H1 (cell line): Measurements from ENCODE around the gene CDH2. TPM values are rescaled to one million over a fixed set of nuclear protein-coding genes. Genes with fewer than 3 reads are reported as not detected.

ENCODE experiments used
- CTCF ChIA-PET: fragments of 300-600 bp; sonication (Branson Sonifier 250); formaldehyde crosslinking; loops from one replicate; lab custom pipeline; 2021; ENCODE audit not compliant: partially characterized antibody; lab: Charles Lee
- POLR2A ChIA-PET: fragments of 300-600 bp; sonication (Branson Sonifier 250); formaldehyde crosslinking; loops from one replicate; lab custom pipeline; 2021; ENCODE audit warnings: inconsistent platforms; ENCODE audit not compliant: partially characterized antibody; lab: Charles Lee
- DNase-seq, 2 experiments: peaks; one replicate each; pipeline versions ENCODE4 v3.0.0 to v3.0.0-alpha.2; 2010 to 2022; ENCODE audit warnings: low spot score in 2 of 2, low read depth in 1 of 2, mixed read lengths in 1 of 2
- FAIRE-seq: peaks from 2 replicates; lab custom pipeline; 2011; peaks lifted over from hg19 to GRCh38; lab: Jason Lieb, UNC
- H2AFZ ChIP-seq: 2 replicates; pipeline ENCODE4 v1.8.1; 2012; ENCODE audit warnings: low read length, inconsistent platforms
- H2AK5ac ChIP-seq: 2 replicates; pipeline ENCODE4 v1.6.1; 2013; ENCODE audit warnings: low read depth, low read length
- H2BK120ac ChIP-seq: replicated peaks from 2 replicates; pipeline ENCODE3; 2013; ENCODE audit warnings: low read depth, low read length, inconsistent platforms
- H2BK12ac ChIP-seq: 2 replicates; pipeline ENCODE4 v1.6.1; 2013; ENCODE audit warnings: low read depth, low read length
- H2BK15ac ChIP-seq: 2 replicates; pipeline ENCODE4 v1.6.1; 2013; ENCODE audit warnings: low read length
- H2BK20ac ChIP-seq: 2 replicates; pipeline ENCODE4 v1.6.1; 2013; ENCODE audit warnings: low read length
- H2BK5ac ChIP-seq: 2 replicates; pipeline ENCODE4 v1.6.1; 2013; ENCODE audit warnings: low read depth, low read length
- H3K14ac ChIP-seq: 2 replicates; pipeline ENCODE4 v1.6.1; 2013; ENCODE audit warnings: inconsistent platforms; ENCODE audit not compliant: insufficient read length
- H3K18ac ChIP-seq: 2 replicates; pipeline ENCODE4 v1.6.1; 2013; ENCODE audit warnings: low read length; ENCODE audit errors: extremely low read depth
- H3K23ac ChIP-seq: 2 replicates; pipeline ENCODE4 v1.6.1; 2013; ENCODE audit warnings: inconsistent platforms; ENCODE audit not compliant: insufficient read length
- H3K23me2 ChIP-seq: 2 replicates; pipeline ENCODE4 v1.6.1; 2013; ENCODE audit warnings: low read depth, low read length
- H3K27ac ChIP-seq: 2 replicates; pipeline ENCODE4 v1.6.1; 2011; ENCODE audit warnings: low read depth, low read length, inconsistent platforms
- H3K27me3 ChIP-seq, 4 experiments: replicated peaks in 1 of 4; 1 replicate in 1 of 4; 2 replicates in 3 of 4; pipeline versions ENCODE4 v1.6.1 to v1.8.1; 2011 to 2013; ENCODE audit warnings: low read length in 3 of 4, mild to moderate bottlenecking in 3 of 4, inconsistent platforms in 2 of 4, mixed read lengths in 2 of 4, moderate library complexity in 1 of 4; ENCODE audit not compliant: control insufficient read depth in 3 of 4, insufficient read depth in 3 of 4; ENCODE audit errors: extremely low read depth in 1 of 4
- H3K36me3 ChIP-seq, 4 experiments: 2 replicates each; pipeline versions ENCODE4 v1.6.1 to v1.8.1; 2011 to 2013; ENCODE audit warnings: mild to moderate bottlenecking in 4 of 4, low read length in 3 of 4, moderate library complexity in 2 of 4, control low read depth in 1 of 4, inconsistent platforms in 1 of 4; ENCODE audit not compliant: insufficient read depth in 4 of 4, control insufficient read depth in 2 of 4
- H3K4ac ChIP-seq: replicated peaks from 2 replicates; pipeline ENCODE3; 2013; ENCODE audit warnings: low read length, low read depth, mixed read lengths, inconsistent platforms; ENCODE audit not compliant: insufficient read length
- H3K4me1 ChIP-seq, 4 experiments: replicated peaks in 1 of 4; 1 replicate in 1 of 4; 2 replicates in 3 of 4; pipeline versions ENCODE4 v1.6.1 to v1.8.1; 2011 to 2013; ENCODE audit warnings: low read length in 3 of 4, inconsistent platforms in 2 of 4, mixed read lengths in 1 of 4; ENCODE audit not compliant: insufficient read depth in 4 of 4, control insufficient read depth in 3 of 4
- H3K4me2 ChIP-seq, 2 experiments: 2 replicates each; pipeline versions ENCODE4 v1.6.1 to v1.8.1; 2011 to 2013; ENCODE audit warnings: low read depth in 2 of 2, low read length in 2 of 2, control low read depth in 1 of 2, inconsistent platforms in 1 of 2, mild to moderate bottlenecking in 1 of 2; ENCODE audit not compliant: insufficient read depth in 1 of 2
- H3K4me3 ChIP-seq, 4 experiments: fragments of 200-600, 300-600 bp in 1 of 4; sonication (generic), shearing (Covaris generic), sonication (Bioruptor Twin) in 1 of 4; 2 replicates each; pipeline versions ENCODE4 v1.5.1 to v1.8.1; 2011 to 2016; ENCODE audit warnings: low read length in 4 of 4, low read depth in 3 of 4, control low read depth in 2 of 4, inconsistent platforms in 2 of 4, mild to moderate bottlenecking in 2 of 4, mixed read lengths in 1 of 4, moderate library complexity in 1 of 4; ENCODE audit not compliant: insufficient read depth in 2 of 4; ENCODE audit errors: extremely low read depth in 1 of 4
- H3K56ac ChIP-seq: replicated peaks from 2 replicates; pipeline ENCODE3; 2013; ENCODE audit warnings: low read depth, mild to moderate bottlenecking, mixed read lengths, low read length, inconsistent platforms; ENCODE audit not compliant: insufficient read length
- H3K79me1 ChIP-seq: 2 replicates; pipeline ENCODE4 v1.6.1; 2013; ENCODE audit warnings: low read depth, low read length, control low read depth
- H3K79me2 ChIP-seq, 2 experiments: 2 replicates each; pipeline versions ENCODE4 v1.6.1 to v1.8.1; 2012 to 2013; ENCODE audit warnings: low read length in 2 of 2, mild to moderate bottlenecking in 2 of 2, inconsistent platforms in 1 of 2; ENCODE audit not compliant: insufficient read depth in 2 of 2, control insufficient read depth in 1 of 2
- H3K9ac ChIP-seq, 4 experiments: replicated peaks in 1 of 4; 1 replicate in 1 of 4; 2 replicates in 3 of 4; pipeline versions ENCODE4 v1.6.1 to v1.8.1; 2011 to 2013; ENCODE audit warnings: low read depth in 3 of 4, low read length in 3 of 4, control low read depth in 2 of 4, mild to moderate bottlenecking in 2 of 4, moderate library complexity in 2 of 4, inconsistent platforms in 1 of 4; ENCODE audit errors: extremely low read depth in 1 of 4
- H3K9me3 ChIP-seq, 2 experiments: 2 replicates each; pipeline versions ENCODE4 v1.6.1 to v1.8.1; 2012 to 2013; ENCODE audit warnings: mild to moderate bottlenecking in 2 of 2, moderate library complexity in 2 of 2, control low read depth in 1 of 2, inconsistent platforms in 1 of 2, low read depth in 1 of 2, low read length in 1 of 2, mixed read lengths in 1 of 2; ENCODE audit not compliant: insufficient read depth in 2 of 2
- H4K20me1 ChIP-seq, 2 experiments: replicated peaks in 1 of 2; 2 replicates each; pipeline versions ENCODE3 to v1.8.1; 2011 to 2013; ENCODE audit warnings: inconsistent platforms in 2 of 2, low read length in 2 of 2, mild to moderate bottlenecking in 1 of 2; ENCODE audit not compliant: insufficient read depth in 2 of 2, control insufficient read depth in 1 of 2
- H4K5ac ChIP-seq: 2 replicates; pipeline ENCODE4 v1.6.1; 2013; ENCODE audit warnings: low read length, low read depth, mixed read lengths, inconsistent platforms; ENCODE audit not compliant: insufficient read length
- H4K8ac ChIP-seq: 2 replicates; pipeline ENCODE4 v1.8.0; 2013; ENCODE audit warnings: mild to moderate bottlenecking, moderate library complexity, low read length, inconsistent platforms; ENCODE audit not compliant: insufficient read depth; ENCODE audit errors: extremely low read depth
- H4K91ac ChIP-seq: replicated peaks from 2 replicates; pipeline ENCODE3; 2013; ENCODE audit warnings: low read length, mixed read lengths, inconsistent platforms; ENCODE audit not compliant: insufficient read length
- CBX8 ChIP-seq: fragments of 300-800, 300-1000 bp; sonication (generic); IDR thresholded peaks from 2 replicates; pipeline ENCODE4 v1.7.1; 2016; ENCODE audit warnings: low read depth, low read length, borderline replicate concordance
- CEBPB ChIP-seq: IDR thresholded peaks from 2 replicates; pipeline ENCODE4 v1.6.1; 2012; ENCODE audit warnings: low read depth, low read length
- CREB1 ChIP-seq: IDR thresholded peaks from 2 replicates; pipeline ENCODE4 v1.6.1; 2012; ENCODE audit warnings: inconsistent platforms
- EGR1 ChIP-seq: IDR thresholded peaks from 2 replicates; pipeline ENCODE4 v1.6.1; 2011; ENCODE audit warnings: low read depth, low read length, borderline replicate concordance
- KDM5A ChIP-seq: fragments of 200-600 bp; IDR thresholded peaks from 2 replicates; pipeline ENCODE4 v1.7.1; 2012; ENCODE audit warnings: mild to moderate bottlenecking, low read length, inconsistent platforms, mixed read lengths
- MAFK ChIP-seq: IDR thresholded peaks from 2 replicates; pipeline ENCODE4 v1.6.1; 2012; ENCODE audit warnings: low read depth, mild to moderate bottlenecking, improper control_type of control experiment, low read length
- POLR2A ChIP-seq, 2 experiments: IDR thresholded peaks; 1 replicate in 1 of 2; 2 replicates in 1 of 2; pipeline ENCODE4 v1.6.1; 2011; ENCODE audit warnings: low read depth in 2 of 2, low read length in 2 of 2, mild to moderate bottlenecking in 2 of 2; ENCODE audit errors: control extremely low read depth in 1 of 2
- RNF2 ChIP-seq: fragments of 200-900, 300-1000 bp; sonication (generic); IDR thresholded peaks from 2 replicates; pipeline ENCODE4 v1.7.1; 2016; ENCODE audit warnings: borderline replicate concordance, low read depth, mild to moderate bottlenecking, antibody characterized with exemption, low read length; ENCODE audit not compliant: poor library complexity, severe bottlenecking; ENCODE audit errors: missing control alignments
- RXRA ChIP-seq: IDR thresholded peaks from 2 replicates; pipeline ENCODE4 v1.6.1; 2011; ENCODE audit warnings: low read depth, mild to moderate bottlenecking, low read length, moderate library complexity; ENCODE audit not compliant: insufficient read depth
- SP1 ChIP-seq: IDR thresholded peaks from 2 replicates; pipeline ENCODE4 v1.6.1; 2011; ENCODE audit warnings: low read depth, low read length
- SP4 ChIP-seq: IDR thresholded peaks from 2 replicates; pipeline ENCODE4 v1.6.1; 2012; ENCODE audit warnings: low read length, inconsistent platforms
- WGBS, 2 experiments: shearing (Covaris generic) in 1 of 2; methylation state at CpG; one replicate each; pipeline versions ENCODE4 v1.1.6 to v1.1.7; 2013 to 2015; ENCODE audit warnings: low lambda C conversion rate in 2 of 2, mixed read lengths in 2 of 2, inconsistent platforms in 1 of 2, low coverage in 1 of 2, missing lambda C conversion rate in 1 of 2; ENCODE audit not compliant: insufficient replicate concordance in 2 of 2, insufficient coverage in 1 of 2, insufficient read length in 1 of 2; ENCODE audit errors: extremely low coverage in 1 of 2, missing lambda C conversion rate in 1 of 2; 5-methylcytosine and 5-hydroxymethylcytosine counted together
- polyA plus RNA-seq, 7 experiments: library from polyadenylated mRNA; depleted of rRNA in 3 of 7; stranded (reverse) in 5 of 7; unstranded in 2 of 7; fragments of >200 nt in 5 of 7; fragments of 200-250 nt in 2 of 7; gene quantifications; 1 replicate in 5 of 7; 2 replicates in 1 of 7; 4 replicates in 1 of 7; pipeline versions ENCODE4 v1.2.1 to v1.2.3, GENCODE V29; 2011 to 2013; ENCODE audit warnings: missing spikeins in 2 of 7, mixed read lengths in 2 of 7
- total RNA-seq: library from RNA; stranded (reverse); fragmentation: NEBNext Ultra II Directional; extraction: Animal tissue kit (Norgen Biotek cat#: 25700); gene quantifications from 2 replicates; pipeline ENCODE4 v1.2.1, GENCODE V29; 2021

Gene CDH2
- total and polyA plus RNA-seq, 2 of the 8 experiments (the other 6 are each of a cell fraction or from before 2014, with no cell fraction given), result 15.0 to 56.5 TPM

DNA sequence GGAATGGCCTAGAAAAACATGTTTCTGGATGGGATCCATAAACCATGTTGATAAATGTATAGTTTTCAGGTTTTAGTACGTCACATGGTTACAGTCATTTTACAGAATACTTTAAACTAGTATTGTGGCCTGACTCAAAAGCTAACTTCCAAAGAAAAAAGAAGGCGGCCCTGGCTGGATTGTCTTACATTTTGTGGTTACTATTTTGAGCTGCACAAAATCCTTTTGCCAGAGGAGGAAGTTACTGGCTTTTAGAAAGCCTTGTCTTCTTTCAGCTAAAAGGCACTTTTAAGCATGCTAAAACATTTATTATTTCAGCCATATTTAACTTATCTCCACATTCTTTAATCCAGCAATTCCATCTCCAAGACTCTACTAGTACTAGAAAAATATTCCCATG is 227.9 kb downstream of the CDH2 start:
- Histone ChIP-seq H3K4me2 (no peak overlapping the region), H3K23me2 (no peaks in the 10 kb centered on the region), H3K14ac (no peak overlapping the region), H4K20me1 (no peaks in the 10 kb centered on the region), H3K23ac (no peak overlapping the region), H3K27me3 (no peaks in the 10 kb centered on the region), H3K56ac (no peak overlapping the region), H2BK120ac (no peak overlapping the region), H2BK15ac (no peak overlapping the region), H2AFZ (no peak overlapping the region), H3K79me2 (no peaks in the 10 kb centered on the region), H4K91ac (no peak overlapping the region), H3K36me3 (no peaks in the 10 kb centered on the region), H2AK5ac (no peak overlapping the region), H3K4me3 (no peak overlapping the region), H3K4me1 (no peaks in the 10 kb centered on the region), H3K18ac (no peak overlapping the region), H4K8ac (no peak overlapping the region), H4K5ac (no peak overlapping the region), H2BK5ac (no peak overlapping the region), H3K9me3 (no peaks in the 10 kb centered on the region), H3K9ac (no peak overlapping the region), H3K27ac (no peak overlapping the region), H2BK12ac (no peak overlapping the region), H3K79me1 (no peaks in the 10 kb centered on the region), H2BK20ac (no peak overlapping the region), H3K4ac (no peak overlapping the region)
- WGBS, 2 experiments, result 85% methylated on average over 2 of the region's 2 CpGs; no CpG with 5 or more reads in 1 of the 2 experiments
- CTCF ChIA-PET, result no interaction called here
- POLR2A ChIA-PET, result no interaction called here
- FAIRE-seq, result no peak
- no peak for DNase-seq
- TF ChIP-seq MAFK (no peak), CEBPB (no peak), RNF2 (no peak), KDM5A (no peak), SP1 (no peak), EGR1 (no peak), RXRA (no peak), SP4 (no peak), POLR2A (IDR thresholded peaks at IDR 0.05; ENCODE audit: control extremely low read depth in 1 of 2, low read depth in 2 of 2, low read length in 2 of 2) (no peak), CBX8 (no peak), CREB1 (no peak)
